ENCODE measurements around the gene SLIT1.

GRCh38 chr10:97140049-97140846 is 45.5 kb downstream of the SLIT1 start:
- TF ChIP-seq, protein P1, sequence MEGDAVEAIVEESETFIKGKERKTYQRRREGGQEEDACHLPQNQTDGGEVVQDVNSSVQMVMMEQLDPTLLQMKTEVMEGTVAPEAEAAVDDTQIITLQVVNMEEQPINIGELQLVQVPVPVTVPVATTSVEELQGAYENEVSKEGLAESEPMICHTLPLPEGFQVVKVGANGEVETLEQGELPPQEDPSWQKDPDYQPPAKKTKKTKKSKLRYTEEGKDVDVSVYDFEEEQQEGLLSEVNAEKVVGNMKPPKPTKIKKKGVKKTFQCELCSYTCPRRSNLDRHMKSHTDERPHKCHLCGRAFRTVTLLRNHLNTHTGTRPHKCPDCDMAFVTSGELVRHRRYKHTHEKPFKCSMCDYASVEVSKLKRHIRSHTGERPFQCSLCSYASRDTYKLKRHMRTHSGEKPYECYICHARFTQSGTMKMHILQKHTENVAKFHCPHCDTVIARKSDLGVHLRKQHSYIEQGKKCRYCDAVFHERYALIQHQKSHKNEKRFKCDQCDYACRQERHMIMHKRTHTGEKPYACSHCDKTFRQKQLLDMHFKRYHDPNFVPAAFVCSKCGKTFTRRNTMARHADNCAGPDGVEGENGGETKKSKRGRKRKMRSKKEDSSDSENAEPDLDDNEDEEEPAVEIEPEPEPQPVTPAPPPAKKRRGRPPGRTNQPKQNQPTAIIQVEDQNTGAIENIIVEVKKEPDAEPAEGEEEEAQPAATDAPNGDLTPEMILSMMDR (optimal IDR thresholded peaks at IDR 0.05 in 1 of 3, IDR thresholded peaks at IDR 0.05 in 1 of 3, conservative IDR thresholded peaks at IDR 0.05 in 1 of 3; ENCODE audit: extremely low read depth in 1 of 3, insufficient read depth in 2 of 3, low read length in 3 of 3), result no peak
- TF ChIP-seq EZH2 (IDR thresholded peaks at IDR 0.05; ENCODE audit: low read length), result no peak

Measured in keratinocyte (primary cell).